GM19372 (cell line): ENCODE measurements around the gene SLC6A2.
"Not testable (repeated sequence)": the region's sequence is repeated elsewhere in the genome, so short reads cannot be mapped to it uniquely, and the experiment has no call there.

ENCODE experiments used
- ATAC-seq: cut with Tn5 transposase; IDR thresholded peaks from one replicate; pipeline ENCODE4 v1.9.1; 2021; ENCODE audit warnings: mild to moderate bottlenecking, low read depth, moderate library complexity; ENCODE audit not compliant: unreplicated experiment

SLC6A2 gene

GRCh38 chr16:55703003-55704001 lies 47.5 kb downstream of the SLC6A2 start:
- no peak for ATAC-seq

DNA sequence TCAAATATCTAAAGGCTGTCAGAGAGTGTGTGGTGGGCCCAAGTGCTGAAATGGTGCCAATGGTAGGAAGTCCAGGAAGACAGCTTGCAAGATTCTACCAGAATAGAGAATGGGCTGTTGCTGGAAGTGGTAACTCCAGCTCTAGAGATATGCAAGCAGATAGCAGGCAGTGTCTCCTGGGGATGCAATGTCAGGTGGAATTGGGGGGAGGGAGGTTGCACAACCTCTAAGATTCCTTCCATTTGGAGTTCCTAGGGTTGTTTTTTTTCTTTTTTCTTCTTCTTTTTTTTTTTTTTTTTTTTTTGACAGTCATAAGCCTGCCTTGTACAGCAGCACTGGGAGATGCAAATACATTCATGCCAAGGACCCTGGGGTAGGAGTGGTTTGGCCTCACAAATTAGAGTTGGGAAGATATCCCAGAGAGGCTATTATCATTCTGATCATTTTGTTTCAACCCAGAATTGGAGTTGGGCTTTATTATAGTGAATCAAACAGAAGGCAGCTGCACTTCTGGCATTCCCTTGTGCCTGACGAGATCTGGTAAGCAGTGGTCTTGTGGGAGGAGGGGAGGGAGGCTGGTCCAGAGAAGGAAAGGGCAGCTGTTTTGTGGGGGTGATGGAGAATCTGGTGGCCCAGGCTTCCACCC lies 51.1 kb downstream of the SLC6A2 start:
- no peak for ATAC-seq

- no peak for ATAC-seq
These were observed 54.0 kb downstream of the SLC6A2 start for GRCh38 chr16:55709801-55710200.

DNA sequence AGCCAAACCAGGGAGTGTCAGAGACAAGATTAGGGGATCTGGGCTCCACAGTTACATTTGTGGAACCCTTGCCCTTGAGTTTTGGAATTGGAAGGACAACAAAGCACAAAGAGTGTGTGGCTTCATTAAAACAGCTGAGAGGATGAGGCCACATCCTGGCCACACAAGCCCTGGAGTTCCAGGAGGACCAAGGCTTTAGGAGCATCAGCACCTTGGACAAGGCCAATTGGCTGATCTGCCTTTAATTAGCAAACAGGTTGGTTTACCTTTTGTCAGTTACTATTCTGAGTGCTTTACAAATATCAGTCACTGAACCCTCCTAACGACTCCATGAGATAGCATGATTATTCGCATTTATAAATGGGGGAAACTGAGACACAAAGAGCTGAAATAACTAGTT lies 54.7 kb downstream of the SLC6A2 start:
- no peak for ATAC-seq

DNA sequence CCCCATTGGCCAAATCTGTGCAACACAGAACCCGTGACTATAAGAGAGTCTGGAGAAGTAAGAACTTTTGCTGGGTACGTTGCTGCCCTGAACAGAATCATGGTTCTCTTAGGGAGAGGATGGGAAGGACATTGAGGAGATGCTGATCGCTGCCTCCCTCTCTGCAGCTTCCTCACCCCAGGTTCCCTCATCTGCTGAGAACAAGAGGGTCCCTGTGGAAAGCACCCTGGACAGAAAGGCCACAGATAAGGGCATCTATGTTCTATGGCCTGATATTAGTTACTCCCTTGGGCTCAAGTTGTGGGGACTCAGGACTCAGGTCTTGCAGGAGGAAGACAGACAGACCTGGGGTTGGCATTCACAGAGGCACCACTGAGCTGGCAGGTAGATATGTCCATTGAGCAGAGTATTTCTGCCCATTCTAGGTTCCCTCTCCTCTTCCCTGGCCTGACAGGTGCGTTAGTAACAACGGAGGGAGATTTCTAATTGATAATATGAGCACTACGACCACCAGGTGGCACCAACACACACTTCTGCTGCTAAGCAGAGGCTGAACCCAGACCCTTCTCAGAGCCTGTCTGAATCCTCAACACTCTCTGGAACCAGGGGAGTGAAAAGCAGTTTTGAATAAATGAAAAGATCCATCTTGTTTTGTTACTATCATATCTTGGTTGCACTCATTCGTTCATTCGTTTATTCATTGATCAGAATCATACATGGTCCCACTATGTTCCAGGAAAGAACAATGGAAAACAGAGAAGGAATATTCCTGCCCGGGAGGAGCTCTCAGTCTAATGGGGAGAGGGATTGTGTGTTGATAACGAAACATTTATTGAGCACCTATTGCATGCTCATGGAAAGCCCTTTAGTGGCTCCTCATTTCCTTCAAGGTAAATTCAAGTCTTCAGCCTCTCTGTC lies 56.4 kb downstream of the SLC6A2 start:
- ATAC-seq = peak; percentile 79

DNA sequence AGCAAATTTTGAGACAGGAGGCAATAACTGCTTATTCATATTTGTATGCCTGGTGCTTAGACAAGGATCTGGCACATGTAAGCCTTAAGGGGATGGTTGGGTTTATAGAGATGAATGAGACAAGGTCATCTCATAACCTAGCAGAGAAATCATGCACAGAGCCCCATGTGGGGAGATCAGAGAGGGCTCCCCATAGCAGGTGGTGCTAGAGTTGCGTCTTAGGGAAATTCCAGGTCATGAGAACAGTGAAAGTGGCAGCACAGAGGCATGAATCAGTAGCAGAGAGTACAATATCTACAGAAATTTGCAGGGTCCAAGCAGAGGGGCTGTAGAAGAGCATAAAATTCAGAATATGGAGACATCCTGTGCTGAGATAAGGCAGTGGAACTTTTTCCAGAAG lies 57.3 kb downstream of the SLC6A2 start:
- ATAC-seq = no peak

- ATAC-seq = no peak
These were observed 61.5 kb downstream of the SLC6A2 start for GRCh38 chr16:55717326-55717725.

DNA sequence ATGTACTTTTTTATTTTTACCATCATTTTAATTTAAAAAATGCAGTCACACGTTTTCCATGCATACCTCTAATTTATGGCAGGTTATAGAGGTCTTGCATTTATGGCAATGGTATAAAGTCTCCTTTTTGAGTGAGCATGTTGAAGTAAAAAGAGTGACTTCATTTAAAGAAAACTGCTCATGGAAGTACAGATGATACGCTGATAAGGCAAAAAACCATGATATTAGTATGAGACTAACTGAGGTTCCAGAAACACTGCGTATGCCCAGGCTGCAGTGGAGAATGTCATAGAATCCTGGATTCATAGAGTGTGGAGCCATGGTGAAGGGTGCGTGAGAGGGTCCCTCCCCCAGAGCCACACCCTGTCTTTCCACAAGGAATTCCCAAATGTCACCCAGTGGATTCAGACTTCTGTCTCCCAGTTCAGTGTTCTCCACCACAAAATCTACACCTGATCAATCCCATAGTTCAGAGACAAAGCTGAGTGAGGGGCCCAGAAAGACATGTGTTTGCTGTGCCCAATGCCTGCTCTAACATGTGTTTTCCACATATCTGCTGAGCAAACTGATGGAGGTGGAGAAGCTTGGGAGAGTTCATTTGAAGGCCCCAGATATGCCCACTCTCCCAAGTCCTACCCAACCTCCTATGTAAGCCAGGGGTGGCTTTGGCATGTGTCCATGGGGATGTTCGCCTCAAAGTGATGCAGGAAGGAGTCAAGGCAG lies 69.4 kb downstream of the SLC6A2 start:
- no peak for ATAC-seq

DNA sequence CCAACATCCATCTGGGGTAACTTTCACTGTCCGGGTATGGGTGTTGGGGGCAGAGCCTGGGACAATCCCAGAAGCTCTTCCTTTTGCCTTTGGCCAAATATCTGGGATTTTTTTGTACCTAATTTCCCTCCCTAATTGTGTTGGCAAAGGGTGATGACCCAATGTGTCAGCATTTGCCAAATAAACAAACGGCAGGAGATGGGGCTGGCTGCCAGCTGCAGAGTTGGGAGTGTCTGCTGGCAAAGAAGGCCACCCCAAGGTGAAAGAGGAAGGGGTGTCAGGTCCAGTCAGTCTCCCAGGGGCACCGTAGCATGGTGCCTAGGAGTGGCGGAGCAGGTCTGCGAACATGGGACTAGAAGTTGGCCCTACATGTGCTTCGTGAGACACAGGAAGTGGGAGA lies 73.0 kb downstream of the SLC6A2 start:
- no peak for ATAC-seq

DNA sequence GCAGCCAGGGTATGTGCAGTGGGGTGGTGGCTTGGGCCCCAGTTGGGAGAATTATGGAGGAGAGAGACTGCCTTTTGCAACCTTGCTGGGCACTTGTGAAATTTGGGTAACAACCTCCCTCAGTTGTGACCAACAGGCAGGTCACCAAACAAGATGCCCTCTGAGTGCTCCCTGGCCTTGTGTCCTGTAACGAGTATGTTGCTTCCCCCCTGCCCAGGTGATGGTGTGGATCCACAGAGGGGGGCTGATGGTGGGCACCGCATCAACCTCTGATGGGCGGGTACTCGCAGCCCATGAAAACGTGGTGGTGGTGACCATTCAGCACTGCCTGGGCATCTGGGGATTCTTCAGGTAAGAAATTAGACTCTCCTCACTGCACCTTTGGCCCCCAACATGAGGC lies 74.3 kb downstream of the SLC6A2 start:
- ATAC-seq = no peak

DNA sequence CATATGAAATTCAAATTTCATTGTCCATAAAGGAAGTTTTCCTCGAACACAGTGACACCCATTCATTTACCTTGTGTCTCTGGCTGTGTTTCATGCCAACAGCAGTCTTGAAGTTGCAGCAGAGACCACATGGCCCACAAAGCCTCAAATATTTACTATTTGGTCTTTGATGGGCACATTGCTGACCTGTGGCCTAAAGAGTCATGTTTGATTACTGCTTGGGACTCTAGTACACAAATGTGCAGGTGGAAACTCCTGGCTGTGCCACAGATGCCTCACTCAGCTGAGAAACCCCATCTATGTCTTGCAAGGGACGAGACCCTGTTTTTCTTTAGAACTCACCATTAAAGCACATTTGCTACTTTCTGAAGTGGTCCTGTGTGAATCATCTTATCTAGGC lies 76.7 kb downstream of the SLC6A2 start:
- no peak for ATAC-seq

GRCh38 chr16:55734665-55735064 lies 78.9 kb downstream of the SLC6A2 start:
- no peak for ATAC-seq

DNA sequence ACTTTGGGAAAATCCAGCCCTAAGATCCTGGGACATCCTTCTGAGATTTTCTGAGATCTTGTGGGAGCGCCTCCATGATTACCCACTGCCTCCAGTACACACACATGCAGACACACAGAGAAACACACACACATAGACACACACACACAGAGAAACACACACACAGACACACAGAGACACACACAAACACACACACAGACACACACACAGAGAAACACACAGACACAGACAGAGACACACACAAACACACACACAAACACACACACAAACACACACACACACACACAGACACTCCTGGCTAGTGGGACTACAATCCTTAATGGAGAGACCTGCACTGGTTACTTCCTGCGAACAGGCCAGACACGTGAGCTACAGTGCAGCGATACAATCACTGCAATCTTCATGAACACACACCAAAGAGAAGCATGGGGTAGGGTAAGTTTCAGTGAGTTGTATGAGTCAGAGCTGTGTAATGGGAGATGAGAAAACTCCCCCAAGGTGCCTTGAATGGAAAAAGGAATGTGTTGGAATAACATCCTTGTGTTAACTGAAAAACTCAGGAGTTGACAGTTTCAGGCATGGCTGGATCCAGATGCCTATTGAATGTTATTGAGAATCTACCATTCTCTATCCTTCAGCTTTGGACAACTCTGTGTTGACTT lies 79.5 kb downstream of the SLC6A2 start:
- no peak for ATAC-seq

- ATAC-seq = no peak
These were observed 80.9 kb downstream of the SLC6A2 start for GRCh38 chr16:55736671-55737070.

DNA sequence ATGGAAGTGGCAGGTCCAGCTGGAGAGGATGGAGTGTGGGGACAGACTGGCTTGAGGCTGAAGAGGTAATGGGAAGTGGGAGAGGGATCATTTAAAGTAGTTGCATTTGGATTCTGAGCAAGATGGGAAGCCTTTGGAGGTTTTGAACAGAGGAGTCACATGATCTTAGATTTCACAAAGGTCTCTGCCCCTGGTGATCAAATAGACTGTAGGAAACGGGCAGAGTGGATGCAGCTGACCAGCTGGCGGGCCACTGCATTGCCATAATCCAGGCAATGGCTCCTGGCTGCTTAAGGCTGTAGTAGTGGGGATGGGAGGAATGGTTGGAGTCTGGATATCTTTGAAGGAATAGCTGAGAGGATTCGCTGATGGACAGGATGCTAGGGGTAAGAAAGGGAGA lies 81.5 kb downstream of the SLC6A2 start:
- ATAC-seq = no peak

DNA sequence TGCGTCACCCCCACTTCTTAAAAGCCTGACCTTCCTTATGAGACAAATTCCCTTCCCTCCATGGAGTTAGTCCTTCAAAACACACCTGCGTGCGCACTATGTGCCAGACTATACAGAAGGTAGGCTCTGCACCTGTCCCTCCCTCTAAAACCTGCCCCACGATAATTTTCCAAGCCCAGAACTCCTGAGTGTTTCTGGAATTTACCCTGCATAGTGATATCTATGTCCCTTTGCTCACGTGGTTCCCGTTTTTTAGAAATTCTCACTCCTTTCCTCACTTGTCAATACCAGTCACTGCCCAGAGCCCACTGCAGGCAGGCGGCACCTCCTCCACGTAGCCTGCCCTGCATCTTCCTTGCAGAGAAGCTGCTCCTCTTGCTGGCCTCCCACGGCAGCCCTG lies 82.2 kb downstream of the SLC6A2 start:
- no peak for ATAC-seq

GRCh38 chr16:55746081-55746480 lies 90.3 kb downstream of the SLC6A2 start:
- ATAC-seq = no peak

DNA sequence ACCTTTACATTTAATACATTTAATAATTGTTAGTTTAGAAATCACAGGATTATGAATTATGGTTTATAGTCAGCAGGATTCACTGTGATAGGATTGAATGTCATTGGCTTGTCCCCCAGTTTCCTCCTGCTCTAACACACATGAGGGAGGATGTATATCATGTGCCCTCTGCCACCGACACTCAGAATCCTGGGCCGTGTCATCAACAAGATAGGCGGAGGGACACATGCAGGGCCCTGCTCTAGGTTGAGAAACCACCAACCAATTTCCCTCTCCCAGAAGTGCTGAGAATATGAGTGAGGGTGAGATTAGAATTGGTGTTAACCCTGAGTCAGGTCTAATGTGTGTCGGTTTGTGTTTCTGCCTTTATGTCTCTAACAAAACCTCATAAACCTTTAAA lies 92.0 kb downstream of the SLC6A2 start:
- ATAC-seq = no peak

DNA sequence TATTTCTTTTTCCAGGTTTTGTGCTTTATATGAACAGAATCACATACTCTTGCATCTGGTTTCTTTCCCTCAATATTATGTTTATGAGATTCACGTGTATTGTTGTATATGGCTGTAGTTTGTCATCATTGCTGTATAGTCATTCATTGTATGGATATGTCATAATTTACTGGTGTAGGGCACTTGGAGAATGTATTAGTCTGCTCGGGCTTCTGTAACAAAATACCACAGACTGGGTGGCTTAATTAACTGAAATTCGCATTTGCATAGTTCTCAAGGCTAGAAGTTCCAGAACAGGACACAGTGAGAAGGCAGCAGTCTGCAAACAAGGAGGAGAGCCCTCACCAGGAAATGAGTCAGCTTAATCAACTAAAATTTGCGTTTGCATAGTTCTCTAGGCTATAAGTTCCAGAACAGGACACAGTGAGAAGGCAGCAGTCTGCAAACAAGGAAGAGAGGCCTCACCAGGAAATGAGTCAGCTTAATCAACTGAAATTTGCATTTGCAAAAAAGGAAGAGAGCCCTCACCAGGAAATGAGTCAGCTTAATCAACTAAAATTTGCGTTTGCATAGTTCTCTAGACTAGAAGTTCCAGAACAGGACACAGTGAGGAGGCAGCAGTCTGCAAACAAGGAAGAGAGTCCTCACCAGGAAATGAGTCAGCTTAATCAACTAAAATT lies 96.8 kb downstream of the SLC6A2 start:
- ATAC-seq = not testable (repeated sequence)
